GM18907 (cell line): Measurements from ENCODE around the gene SGK1.
"Not testable (repeated sequence)": the region's sequence is repeated elsewhere in the genome, so short reads cannot be mapped to it uniquely, and the experiment has no call there.

ENCODE experiments used
- ATAC-seq: cut with Tn5 transposase; IDR thresholded peaks from one replicate; pipeline ENCODE4 v1.9.1; 2021; ENCODE audit warnings: mild to moderate bottlenecking, moderate library complexity; ENCODE audit not compliant: unreplicated experiment

Gene SGK1

GRCh38 chr6:134328792-134329191 is 10.9 kb upstream of the SGK1 start:
- ATAC-seq = no peak

- no peak for ATAC-seq
Measured at GRCh38 chr6:134328138-134328537, 10.2 kb upstream of the SGK1 start.

GRCh38 chr6:134326192-134326591 is 8.3 kb upstream of the SGK1 start:
- not testable (repeated sequence) for ATAC-seq

- ATAC-seq = no peak
Measured at GRCh38 chr6:134324766-134325165, 6.9 kb upstream of the SGK1 start.

- ATAC-seq = no peak
Measured at GRCh38 chr6:134324141-134324540, 6.2 kb upstream of the SGK1 start.

- no peak for ATAC-seq
Measured at GRCh38 chr6:134323698-134324097, 5.8 kb upstream of the SGK1 start.

- ATAC-seq = no peak
Measured at GRCh38 chr6:134323294-134323693, 5.4 kb upstream of the SGK1 start.

GRCh38 chr6:134322216-134322615 is 4.3 kb upstream of the SGK1 start:
- no peak for ATAC-seq

GRCh38 chr6:134321246-134321645 is 3.3 kb upstream of the SGK1 start:
- ATAC-seq = no peak

- ATAC-seq = not testable (repeated sequence)
Measured at GRCh38 chr6:134319686-134320085, 1.8 kb upstream of the SGK1 start.

- ATAC-seq = no peak
Measured at GRCh38 chr6:134318974-134319281, 1.0 kb upstream of the SGK1 start.

GRCh38 chr6:134318236-134318973 is 493 bp upstream of the SGK1 start:
- ATAC-seq = no peak

GRCh38 chr6:134316733-134317431 is 1.0 kb downstream of the SGK1 start:
- ATAC-seq = no peak

- no peak for ATAC-seq
Measured at GRCh38 chr6:134315974-134316441, 1.9 kb downstream of the SGK1 start.

GRCh38 chr6:134315189-134315588 is 2.7 kb downstream of the SGK1 start:
- no peak for ATAC-seq

GRCh38 chr6:134314006-134314821 is 3.7 kb downstream of the SGK1 start:
- ATAC-seq = no peak

GRCh38 chr6:134312038-134312660 is 5.8 kb downstream of the SGK1 start:
- no peak for ATAC-seq

- no peak for ATAC-seq
Measured at GRCh38 chr6:134310817-134311216, 7.1 kb downstream of the SGK1 start.

- ATAC-seq = no peak
Measured at GRCh38 chr6:134309983-134310605, 7.8 kb downstream of the SGK1 start.

- ATAC-seq = no peak
Measured at GRCh38 chr6:134309227-134309626, 8.7 kb downstream of the SGK1 start.

- ATAC-seq = no peak
Measured at GRCh38 chr6:134308800-134309199, 9.1 kb downstream of the SGK1 start.
